ENCODE results near the gene MUC6.

GRCh38 chr11:1015064-1015463, 21.5 kb downstream of the MUC6 start:
- TF ChIP-seq CTCF (conservative IDR thresholded peaks at IDR 0.05): no peak
- TF ChIP-seq EZH2 (IDR thresholded peaks at IDR 0.05; ENCODE audit: low read depth): no peak
